ENCODE measurements around the gene FAM43A. TPM values are rescaled to one million over a fixed set of nuclear protein-coding genes. Genes with fewer than 3 reads are reported as not detected.

Gene FAM43A, protein sequence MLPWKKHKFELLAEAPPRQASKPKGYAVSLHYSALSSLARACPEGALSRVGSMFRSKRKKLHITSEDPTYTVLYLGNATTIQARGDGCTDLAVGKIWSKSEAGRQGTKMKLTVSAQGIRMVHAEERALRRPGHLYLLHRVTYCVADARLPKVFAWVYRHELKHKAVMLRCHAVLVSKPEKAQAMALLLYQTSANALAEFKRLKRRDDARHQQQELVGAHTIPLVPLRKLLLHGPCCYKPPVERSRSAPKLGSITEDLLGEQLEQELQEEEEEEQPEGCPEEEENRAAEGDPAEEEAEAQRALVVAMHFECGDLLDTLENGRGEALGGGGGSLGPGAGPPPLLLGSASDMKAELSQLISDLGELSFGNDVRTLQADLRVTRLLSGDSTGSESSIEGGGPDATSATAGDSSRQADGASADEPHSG
- 32.4 and 40.0 TPM in 2 replicates for total RNA-seq (2014; rRNA removed; shearing (Covaris generic); ENCODE audit: low replicate concordance)

DNA sequence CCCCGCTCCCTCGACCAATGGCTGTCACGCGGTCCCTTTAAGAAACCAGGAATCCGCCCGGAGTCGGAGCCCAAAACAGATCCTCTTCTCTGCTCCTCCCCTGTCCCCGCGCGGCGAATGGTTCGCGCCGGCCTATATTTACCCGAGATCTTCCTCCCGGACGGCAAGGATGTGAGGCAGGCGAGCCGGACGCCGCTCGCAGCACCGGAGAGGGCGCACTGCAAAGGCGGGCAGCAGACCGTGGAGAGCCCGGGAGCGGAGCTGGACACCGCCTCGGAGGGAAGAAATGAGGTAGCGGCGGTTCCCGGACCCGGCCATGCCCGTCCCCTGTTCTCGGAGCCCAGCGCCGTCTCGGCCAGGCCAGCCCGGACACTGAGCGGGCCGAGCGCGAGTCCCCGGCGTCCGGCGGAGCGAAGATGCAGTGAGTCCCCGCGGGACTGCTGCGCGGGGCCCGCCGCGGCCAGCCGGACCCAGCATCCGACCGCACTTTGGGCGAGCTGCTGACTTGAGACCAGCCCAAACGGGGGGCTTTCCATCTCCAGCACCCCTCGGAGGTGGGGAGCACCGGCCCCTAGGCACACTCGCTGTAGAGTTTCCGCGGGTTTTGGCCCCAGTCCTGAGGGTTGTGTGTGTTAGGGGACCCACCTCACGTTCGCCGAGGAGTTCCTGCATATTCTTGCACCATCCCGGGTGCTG, at the start of gene FAM43A:
FAM43A (plus strand) TSS at position 166 of the 696 bp plus-strand sequence. CDS start 944 bp downstream, outside the sequence.
- peak; percentile 97 for DNase-seq
- Histone ChIP-seq H3K36me3 (peaks cover 34% of the 10 kb centered on the region), H3K4me3 (peak within 1 kb of the TSS; percentile 72), H3K27me3 (no peaks in the 10 kb centered on the region), H3K9me3 (no peaks in the 10 kb centered on the region)

DNA sequence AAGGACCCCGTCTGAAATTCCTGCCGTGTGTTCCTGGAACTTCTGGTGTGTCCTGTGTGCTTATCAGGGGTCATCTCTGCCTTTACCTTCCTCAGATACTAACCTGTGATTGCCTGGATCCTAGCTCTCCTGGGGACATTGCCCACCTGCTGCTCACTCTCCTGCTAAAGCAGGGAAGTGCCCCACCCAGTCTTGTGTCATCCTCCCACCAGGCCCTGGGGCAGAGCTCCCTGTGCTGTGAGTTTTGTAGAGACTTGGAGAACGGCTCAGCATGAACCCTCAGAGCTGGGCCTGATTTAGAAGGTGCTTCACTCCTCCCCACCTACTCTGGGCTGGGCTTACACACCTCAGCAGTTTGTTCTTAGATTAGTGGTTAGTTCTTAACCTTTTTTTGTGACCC, 48.6 kb upstream of the FAM43A start:
- H3K27me3 ChIP-seq = no peaks in the 10 kb centered on the region
- H3K36me3 ChIP-seq = peaks cover 41% of the 10 kb centered on the region
- H3K4me3 ChIP-seq = no peak overlapping the region
- no peaks in the 10 kb centered on the region; the same call in none of the 2 replicates for H3K9me3 ChIP-seq
- DNase-seq = no peak

DNA sequence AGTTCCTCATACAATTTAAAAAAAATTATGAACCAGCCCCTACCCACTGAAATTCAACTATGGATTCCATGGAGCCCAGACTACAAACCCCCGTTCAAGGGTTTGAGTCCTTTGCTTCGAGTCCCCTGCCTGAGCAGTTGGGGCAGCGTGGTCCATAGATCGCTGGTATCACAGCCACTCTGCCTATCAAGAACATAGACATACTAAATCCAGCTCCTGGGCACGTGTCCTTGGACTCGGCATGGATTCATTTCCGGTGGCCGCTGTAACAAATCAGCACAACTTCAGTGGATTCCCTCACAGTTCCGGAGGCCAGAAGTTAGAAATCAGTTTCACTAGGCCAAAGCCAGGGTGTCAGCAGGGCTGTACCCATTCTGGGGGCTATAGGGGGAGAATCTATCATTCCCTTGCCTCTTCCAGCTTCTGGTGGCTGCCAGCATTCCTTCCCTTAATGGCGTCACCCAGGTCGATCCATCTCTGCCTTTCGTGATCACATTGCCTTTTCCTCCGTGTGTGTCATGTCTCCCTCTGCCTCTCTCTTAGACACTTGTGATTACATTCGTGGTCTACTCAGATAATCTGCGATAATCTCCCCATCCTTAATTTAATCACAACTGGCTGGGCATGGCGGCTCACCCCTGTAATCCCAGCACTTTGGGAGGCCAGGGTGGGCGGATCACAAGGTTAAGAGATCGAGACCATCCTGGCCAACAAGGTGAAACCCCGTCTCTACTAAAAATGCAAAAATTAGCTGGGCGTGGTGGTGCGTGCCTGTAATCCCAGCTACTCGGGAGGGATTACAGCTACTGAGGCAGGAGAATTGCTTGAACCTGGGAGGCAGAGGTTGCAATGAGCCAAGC, 47.9 kb upstream of the FAM43A start:
- DNase-seq = no peak
- Histone ChIP-seq H3K9me3 (no peaks in the 10 kb centered on the region; the same call in 1 of the 2 replicates), H3K27me3 (no peaks in the 10 kb centered on the region), H3K36me3 (peaks cover 43% of the 10 kb centered on the region), H3K4me3 (no peak overlapping the region)

DNA sequence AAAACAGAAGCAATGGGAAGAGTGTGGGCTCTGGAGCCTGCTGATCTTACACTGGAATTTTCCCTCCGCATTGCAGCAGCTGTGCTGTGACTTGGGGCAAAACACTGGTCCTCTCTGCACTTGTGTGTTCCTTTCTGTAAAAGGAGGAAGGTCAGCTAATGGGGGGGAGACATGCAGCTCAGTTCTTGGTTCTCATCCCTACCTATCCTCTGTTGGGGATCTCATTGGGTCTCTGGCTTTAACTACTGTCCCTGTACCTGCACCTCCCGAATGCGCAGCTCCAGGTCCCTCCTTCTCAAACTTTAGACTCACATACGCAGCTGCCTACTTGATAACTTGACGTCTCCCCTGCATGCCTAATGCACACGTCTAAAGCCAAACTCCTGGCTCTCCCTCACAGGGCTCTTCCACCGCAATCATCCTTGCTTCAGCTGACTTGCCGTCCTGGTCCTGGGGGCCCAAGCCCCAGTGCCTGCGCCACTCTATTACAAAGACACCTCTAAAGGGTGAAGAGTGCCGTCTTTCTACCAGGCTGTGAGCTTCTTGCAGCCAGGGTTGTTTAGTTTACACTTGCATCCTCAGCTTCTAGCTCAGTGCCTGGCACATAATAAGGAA, 46.6 kb upstream of the FAM43A start:
- Histone ChIP-seq H3K9me3 (no peaks in the 10 kb centered on the region; the same call in 1 of the 2 replicates), H3K36me3 (peaks cover 56% of the 10 kb centered on the region), H3K27me3 (no peaks in the 10 kb centered on the region)

DNA sequence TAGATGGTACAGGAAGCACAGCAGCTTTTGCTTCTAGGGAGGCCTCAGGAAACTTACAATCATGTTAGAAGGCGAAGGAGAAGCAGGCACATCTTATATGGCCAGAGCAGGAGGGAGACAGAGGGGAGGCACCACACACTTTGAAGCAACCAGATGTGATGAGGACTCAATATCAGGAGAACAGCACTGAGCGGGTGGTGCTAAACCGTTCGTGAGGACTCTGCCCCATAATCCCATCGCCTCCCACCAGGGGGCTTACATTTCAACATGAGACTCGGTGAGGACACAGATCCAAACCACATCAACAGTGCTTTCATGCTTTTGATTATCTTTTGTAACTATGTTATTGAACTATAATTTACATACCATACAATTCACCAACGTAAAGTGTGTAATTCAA, 44.9 kb upstream of the FAM43A start:
- H3K4me3 ChIP-seq = no peak overlapping the region

More for the DNA sequence above, 46.6 kb upstream of the FAM43A start:
- H3K4me3 ChIP-seq = no peak overlapping the region
- DNase-seq = no peak

DNA sequence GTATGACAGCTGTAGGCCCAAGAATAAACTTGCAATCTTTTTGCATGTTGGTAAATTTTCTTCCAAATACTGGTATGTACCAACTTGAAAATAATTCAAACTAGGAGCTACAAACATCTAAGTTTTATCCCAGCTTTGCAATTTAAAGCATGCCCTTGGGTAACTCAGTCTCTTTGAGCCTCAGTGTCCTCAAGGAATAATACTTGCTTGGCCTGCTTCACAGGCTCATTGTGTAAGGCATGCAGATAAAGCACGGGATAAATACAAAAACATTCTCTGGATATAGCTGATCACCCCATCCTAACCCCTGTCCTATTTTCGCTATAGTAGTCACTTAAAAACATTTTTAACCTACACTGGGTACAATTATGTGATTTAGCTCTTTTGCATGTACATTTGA, 42.9 kb upstream of the FAM43A start:
- Histone ChIP-seq H3K36me3 (peaks cover 88% of the 10 kb centered on the region), H3K4me3 (no peak overlapping the region), H3K9me3 (no peaks in the 10 kb centered on the region; the same call in 1 of the 2 replicates), H3K27me3 (no peaks in the 10 kb centered on the region)
- no peak for DNase-seq

More for the DNA sequence above, 44.9 kb upstream of the FAM43A start:
- Histone ChIP-seq H3K27me3 (no peaks in the 10 kb centered on the region), H3K9me3 (no peaks in the 10 kb centered on the region; the same call in 1 of the 2 replicates), H3K36me3 (peaks cover 71% of the 10 kb centered on the region)
- peak; percentile 38 for DNase-seq

DNA sequence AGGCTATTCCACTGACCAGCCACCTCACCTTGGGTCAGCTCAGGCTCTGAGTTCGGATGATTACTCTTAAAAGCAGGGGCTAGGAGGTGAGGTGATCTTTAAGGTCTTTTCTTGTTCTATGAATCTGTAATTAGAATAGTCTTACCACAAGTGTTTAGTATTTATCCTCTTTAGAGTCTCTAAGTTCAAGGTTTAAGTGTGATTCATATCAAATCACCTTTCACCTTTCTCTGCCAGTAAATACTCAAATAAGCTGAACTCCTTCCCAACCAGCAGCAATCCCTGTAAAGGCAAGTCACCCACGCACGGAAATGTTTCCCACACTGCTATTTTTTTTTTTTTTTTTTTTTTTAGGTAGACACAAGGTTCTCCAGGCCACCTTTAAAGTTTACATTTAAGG, 37.9 kb upstream of the FAM43A start:
- H3K9me3 ChIP-seq = no peaks in the 10 kb centered on the region
- no peak for DNase-seq
- peaks cover 95% of the 10 kb centered on the region for H3K36me3 ChIP-seq
- H3K4me3 ChIP-seq = no peak overlapping the region
- H3K27me3 ChIP-seq = no peaks in the 10 kb centered on the region

DNA sequence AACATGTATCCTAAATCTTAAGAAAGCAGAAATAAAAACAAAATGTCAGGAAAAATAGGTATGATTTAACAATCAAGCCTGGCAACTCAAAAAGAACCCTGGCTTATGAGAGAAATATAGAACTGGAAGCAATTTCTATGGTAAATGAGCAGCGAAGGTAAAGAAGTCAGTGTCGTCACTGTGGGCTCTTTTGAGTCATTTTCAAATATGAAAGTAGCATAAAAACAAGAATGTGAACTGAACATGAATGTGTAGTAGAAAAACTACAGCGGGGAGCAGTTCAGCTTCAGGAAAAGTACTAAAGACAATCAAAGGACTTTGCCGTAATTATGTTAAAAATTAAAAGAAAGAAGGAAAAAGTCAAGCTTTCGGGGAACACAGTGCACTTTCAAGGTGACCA, 31.2 kb upstream of the FAM43A start:
- Histone ChIP-seq H3K27me3 (no peaks in the 10 kb centered on the region), H3K4me3 (no peak overlapping the region), H3K9me3 (no peaks in the 10 kb centered on the region), H3K36me3 (peaks cover 90% of the 10 kb centered on the region)
- no peak for DNase-seq

DNA sequence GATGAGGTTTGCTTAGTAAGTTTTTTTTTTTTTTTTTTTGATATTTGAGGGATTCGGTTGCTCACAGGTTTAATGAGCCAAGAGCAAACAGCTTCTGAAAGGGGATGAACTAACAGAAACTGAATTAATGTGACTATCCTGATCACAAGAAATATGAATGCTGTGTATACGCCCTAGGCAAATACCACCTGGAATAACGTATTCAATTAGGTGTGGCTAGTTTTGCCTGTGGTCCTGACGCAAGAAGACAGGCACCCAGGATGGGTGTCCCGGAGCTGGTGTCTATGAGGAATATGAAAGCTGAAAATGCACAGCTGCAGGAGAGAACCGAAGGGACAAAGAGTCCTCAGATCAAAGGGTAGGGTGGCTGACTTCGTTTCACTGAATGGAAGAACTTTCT, 28.2 kb upstream of the FAM43A start:
- Histone ChIP-seq H3K4me3 (no peak overlapping the region), H3K9me3 (no peaks in the 10 kb centered on the region), H3K36me3 (peaks cover 88% of the 10 kb centered on the region), H3K27me3 (no peaks in the 10 kb centered on the region)
- no peak for DNase-seq

DNA sequence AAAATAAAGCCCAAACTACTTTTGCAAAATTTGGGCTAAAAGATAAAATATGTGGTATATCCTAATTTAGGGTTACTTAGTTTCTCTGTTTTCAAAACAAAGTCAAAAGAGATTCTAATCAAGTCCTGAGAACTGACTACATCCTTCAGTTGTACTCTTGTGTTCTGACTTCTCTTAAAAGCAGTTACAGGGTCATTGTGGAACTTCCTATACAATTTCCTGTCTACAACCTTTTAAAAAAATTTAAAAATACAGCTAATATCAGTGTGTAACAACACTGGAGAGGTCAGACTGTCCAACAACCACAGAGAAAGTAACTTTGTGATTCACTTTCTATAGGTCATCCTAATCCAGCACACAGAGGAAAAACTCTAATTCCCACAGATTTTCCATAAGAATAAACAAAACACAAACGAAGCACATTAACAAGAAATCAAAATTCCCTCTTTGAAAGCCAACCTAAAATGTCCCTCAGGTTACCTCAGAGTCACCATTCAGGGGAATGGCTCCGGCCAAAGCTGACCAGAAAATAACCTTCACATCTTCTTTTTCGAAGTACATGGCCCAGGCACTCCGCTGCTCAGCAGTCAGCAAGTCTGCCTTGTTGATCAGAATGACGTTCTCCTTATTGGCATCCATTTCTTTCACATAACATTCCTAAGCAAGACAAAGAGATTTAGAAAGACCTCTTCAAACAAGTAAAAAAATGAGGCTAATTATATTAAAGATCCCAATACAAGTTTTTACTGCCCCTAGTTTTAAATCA, 27.0 kb upstream of the FAM43A start:
- H3K9me3 ChIP-seq = no peaks in the 10 kb centered on the region
- H3K4me3 ChIP-seq = no peak overlapping the region
- no peaks in the 10 kb centered on the region for H3K27me3 ChIP-seq
- peaks cover 86% of the 10 kb centered on the region for H3K36me3 ChIP-seq
- DNase-seq = no peak

DNA sequence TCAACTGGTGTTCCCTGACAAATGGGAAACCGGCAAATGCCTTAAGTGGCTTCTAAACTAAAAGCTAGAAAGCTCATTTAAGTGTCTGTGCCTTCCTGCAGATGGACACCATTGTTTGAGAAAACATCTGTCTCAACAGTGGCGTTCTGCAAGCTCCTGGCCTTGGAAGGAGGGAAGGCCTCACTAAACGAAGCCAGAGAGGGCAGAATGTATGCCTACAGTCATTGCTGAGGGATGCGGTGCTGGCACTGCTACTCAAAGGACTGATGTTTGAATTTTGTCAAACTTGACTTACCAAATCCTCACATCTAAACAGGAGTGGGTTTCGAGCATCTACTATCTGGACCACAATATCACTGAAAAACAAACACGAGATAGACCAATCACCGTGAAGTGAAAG, 25.9 kb upstream of the FAM43A start:
- Histone ChIP-seq H3K9me3 (no peaks in the 10 kb centered on the region), H3K36me3 (peaks cover 86% of the 10 kb centered on the region), H3K27me3 (no peaks in the 10 kb centered on the region), H3K4me3 (no peak overlapping the region)
- no peak for DNase-seq

DNA sequence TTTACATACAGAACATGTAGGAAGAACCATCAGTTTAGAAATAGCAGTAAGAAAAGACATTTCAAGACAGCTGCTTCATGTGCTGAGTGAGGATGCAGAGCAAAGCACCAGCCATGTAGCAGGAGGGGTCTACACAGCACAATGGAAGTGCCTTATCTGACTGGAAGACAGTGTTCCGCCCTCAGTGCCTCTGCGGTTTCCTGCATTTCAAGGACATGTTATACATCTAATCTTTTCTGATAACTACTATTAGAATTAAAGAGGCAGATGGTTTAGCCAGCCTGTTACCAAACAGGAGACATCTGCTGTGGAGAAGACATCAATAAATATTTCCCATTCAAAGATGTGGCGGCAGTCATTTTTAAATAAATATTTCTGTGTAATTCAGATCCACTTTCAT, 24.3 kb upstream of the FAM43A start:
- no peak for DNase-seq
- no peak overlapping the region for H3K4me3 ChIP-seq
- H3K27me3 ChIP-seq = no peaks in the 10 kb centered on the region
- no peaks in the 10 kb centered on the region for H3K9me3 ChIP-seq
- H3K36me3 ChIP-seq = peaks cover 88% of the 10 kb centered on the region

DNA sequence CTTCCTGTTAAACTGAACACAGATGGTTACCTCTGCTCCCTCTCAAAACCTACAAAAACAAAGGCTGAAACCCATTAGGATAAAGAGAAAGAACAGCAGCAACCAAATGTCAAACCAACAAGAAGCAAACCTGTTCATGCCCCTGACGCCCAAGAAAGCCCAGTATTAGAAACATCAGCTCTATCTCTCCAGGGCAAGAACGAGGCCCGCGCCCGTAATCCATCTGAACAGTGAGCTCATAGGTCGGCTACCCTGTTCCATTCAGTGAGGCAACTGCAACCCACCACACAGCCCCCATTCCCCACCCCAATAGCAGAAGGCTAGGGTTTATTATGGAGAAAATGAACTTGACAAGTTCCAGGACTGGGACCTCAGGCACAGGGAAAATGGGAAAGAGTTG, 23.7 kb upstream of the FAM43A start:
- H3K9me3 ChIP-seq = no peaks in the 10 kb centered on the region
- H3K4me3 ChIP-seq = no peak overlapping the region
- H3K36me3 ChIP-seq = peaks cover 90% of the 10 kb centered on the region
- DNase-seq = no peak
- H3K27me3 ChIP-seq = no peaks in the 10 kb centered on the region

DNA sequence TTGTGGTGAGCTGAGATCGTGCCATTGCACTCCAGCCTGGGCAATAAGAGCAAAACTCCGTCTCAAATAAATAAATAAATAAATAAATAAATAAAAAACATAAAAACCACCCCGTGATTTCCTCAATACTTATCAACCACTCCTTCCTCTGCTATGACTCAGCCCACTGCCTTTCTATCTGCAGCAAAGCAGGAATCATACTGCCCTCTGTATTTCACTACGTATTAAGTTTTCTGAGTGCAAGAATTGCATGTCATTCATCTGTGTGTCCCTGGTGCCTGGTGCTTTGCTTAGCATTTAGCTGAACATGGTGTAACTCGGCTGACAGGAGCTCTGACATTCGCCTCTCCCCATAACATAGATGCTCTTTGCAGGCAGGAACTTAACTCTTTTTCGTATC, 20.8 kb upstream of the FAM43A start:
- no peak for DNase-seq
- H3K36me3 ChIP-seq = peaks cover 87% of the 10 kb centered on the region
- no peaks in the 10 kb centered on the region for H3K27me3 ChIP-seq
- no peaks in the 10 kb centered on the region for H3K9me3 ChIP-seq
- no peak overlapping the region for H3K4me3 ChIP-seq

DNA sequence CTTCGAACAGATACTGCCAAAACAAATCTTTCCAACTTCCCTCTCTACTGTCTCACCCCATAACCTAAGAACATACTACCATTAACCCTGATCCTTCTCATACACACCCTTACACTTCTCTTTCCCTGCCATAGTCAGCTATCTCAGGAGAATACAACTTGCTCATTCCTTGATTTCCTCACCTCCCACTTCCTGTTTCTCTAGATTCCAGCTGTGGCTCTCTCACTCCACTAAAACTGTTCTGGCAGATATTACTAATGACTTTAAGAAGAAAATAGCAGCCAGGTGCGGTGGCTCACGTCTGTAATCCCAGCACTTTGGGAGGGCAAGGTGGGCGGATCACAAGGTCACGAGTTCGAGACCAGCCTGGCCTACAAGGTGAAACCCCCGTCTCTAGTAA, 18.3 kb upstream of the FAM43A start:
- Histone ChIP-seq H3K36me3 (peaks cover 74% of the 10 kb centered on the region), H3K4me3 (no peak overlapping the region), H3K27me3 (no peaks in the 10 kb centered on the region), H3K9me3 (no peaks in the 10 kb centered on the region)
- DNase-seq = no peak

DNA sequence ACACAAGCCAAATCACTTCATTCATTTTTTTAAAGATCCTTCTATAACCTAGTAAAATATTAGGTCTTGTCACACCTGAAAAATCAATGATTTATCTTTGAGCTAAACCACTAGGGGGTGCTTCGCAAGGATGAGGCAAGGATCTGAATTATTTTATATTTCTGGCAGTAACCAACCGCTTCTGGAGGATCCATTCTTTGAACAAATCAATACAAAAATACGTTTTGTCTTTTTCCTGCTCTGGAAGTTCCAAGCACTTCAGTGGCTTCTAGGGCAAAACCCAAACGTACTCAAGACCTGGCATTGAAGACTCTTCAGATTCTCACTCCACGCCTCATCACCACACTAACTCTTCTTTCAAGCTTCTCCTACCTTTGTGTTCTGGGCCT, 14.2 kb upstream of the FAM43A start:
- Histone ChIP-seq H3K36me3 (peaks cover 38% of the 10 kb centered on the region), H3K9me3 (no peaks in the 10 kb centered on the region), H3K4me3 (peak overlapping the region; percentile 96), H3K27me3 (no peaks in the 10 kb centered on the region)
- DNase-seq = no peak

Data from MG63 (cell line).